Measurements from ENCODE around the gene SPATA20. TPM values are rescaled to one million over a fixed set of nuclear protein-coding genes. Genes with fewer than 3 reads are reported as not detected.

Gene SPATA20
- total RNA-seq, 1 donor from 2014 or later, result 84.1 TPM

DNA sequence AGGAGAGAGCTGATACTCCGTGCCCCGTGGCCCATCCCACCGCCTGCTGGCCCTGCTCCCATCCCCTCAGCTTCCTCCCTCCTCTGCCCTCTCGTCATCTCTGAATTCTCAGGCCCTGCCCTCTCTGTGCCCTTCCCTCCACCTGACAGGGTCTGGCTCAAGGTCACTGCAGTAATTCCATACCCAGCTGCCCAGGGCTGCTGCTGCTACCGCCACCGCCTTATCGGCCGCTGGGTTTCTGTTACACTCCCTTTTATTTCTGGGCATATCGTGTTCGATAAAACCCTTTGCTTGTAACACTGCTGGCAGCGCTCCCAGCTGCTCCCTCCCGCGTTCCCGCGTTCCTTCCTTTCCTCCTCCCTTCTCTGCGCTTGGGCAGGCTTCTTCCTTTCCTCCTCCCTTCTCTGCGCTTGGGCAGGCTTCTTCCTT is 13.2 kb upstream of the SPATA20 start:
- H3K27ac Mint-ChIP-seq, result peak overlapping the region; percentile 28
- H3K9me3 Mint-ChIP-seq (ENCODE audit: low read depth), result no peaks in the 10 kb centered on the region

DNA sequence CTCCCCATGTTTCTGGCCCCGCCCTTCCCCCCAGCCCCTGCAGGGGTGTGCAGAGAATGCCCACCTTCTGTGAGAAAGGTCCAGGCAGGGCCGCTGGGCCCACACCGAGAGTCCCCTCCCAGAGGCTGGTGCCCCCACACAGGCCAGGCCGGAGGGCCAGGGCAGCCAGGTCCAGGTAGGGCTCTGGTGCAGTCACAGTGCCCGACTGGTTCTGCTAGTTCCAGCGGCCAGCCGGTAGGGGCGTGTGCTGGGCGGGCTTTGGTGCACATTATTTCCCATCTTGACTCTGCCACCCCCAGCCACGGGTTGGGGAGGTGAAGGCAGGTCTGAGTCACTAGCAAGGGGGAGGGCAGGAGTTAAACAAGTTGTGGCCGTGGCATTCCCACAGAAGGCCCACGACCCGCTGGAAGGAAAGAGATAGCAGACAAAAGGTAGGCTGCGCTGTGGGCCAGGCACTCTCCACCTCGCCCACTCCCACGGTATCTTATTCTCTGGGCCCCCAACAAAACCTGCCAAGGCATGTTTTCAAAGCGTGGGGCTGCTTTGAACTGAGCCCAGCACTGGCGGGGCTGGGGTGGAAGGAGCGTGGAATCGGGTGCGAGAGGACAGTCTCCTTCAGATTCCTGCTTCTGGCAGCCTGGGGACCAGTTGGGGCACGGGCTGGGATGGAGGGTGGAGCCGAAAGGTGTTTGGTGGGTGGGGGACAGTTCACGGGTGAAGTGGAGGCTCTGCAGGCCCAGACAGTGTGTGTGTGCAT is 12.6 kb upstream of the SPATA20 start:
- Mint-ChIP-seq H3K9me3 (ENCODE audit: low read depth) (no peaks in the 10 kb centered on the region), H3K4me3 (ENCODE audit: low read depth) (peak overlapping the region; percentile 75), H3K36me3 (ENCODE audit: insufficient read depth) (peaks cover 5% of the 10 kb centered on the region), H3K4me1 (ENCODE audit: low read depth) (peaks cover 37% of the 10 kb centered on the region), H3K27ac (peak overlapping the region; percentile 89), H3K27me3 (peaks cover 15% of the 10 kb centered on the region)
- DNase-seq (ENCODE audit: low spot score, unreplicated experiment), result no peak
- TF ChIP-seq, protein P1, sequence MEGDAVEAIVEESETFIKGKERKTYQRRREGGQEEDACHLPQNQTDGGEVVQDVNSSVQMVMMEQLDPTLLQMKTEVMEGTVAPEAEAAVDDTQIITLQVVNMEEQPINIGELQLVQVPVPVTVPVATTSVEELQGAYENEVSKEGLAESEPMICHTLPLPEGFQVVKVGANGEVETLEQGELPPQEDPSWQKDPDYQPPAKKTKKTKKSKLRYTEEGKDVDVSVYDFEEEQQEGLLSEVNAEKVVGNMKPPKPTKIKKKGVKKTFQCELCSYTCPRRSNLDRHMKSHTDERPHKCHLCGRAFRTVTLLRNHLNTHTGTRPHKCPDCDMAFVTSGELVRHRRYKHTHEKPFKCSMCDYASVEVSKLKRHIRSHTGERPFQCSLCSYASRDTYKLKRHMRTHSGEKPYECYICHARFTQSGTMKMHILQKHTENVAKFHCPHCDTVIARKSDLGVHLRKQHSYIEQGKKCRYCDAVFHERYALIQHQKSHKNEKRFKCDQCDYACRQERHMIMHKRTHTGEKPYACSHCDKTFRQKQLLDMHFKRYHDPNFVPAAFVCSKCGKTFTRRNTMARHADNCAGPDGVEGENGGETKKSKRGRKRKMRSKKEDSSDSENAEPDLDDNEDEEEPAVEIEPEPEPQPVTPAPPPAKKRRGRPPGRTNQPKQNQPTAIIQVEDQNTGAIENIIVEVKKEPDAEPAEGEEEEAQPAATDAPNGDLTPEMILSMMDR (IDR thresholded peaks at IDR 0.05; ENCODE audit: unreplicated experiment), result peak; percentile 60

More for the DNA sequence above, 13.2 kb upstream of the SPATA20 start:
- TF ChIP-seq, protein P1 (IDR thresholded peaks at IDR 0.05; ENCODE audit: unreplicated experiment), result no peak
- Mint-ChIP-seq H3K4me3 (ENCODE audit: low read depth) (peak overlapping the region; percentile 75), H3K36me3 (ENCODE audit: insufficient read depth) (peaks cover 5% of the 10 kb centered on the region), H3K4me1 (ENCODE audit: low read depth) (peaks cover 37% of the 10 kb centered on the region), H3K27me3 (peaks cover 18% of the 10 kb centered on the region)
- no peak for DNase-seq (ENCODE audit: low spot score, unreplicated experiment)

DNA sequence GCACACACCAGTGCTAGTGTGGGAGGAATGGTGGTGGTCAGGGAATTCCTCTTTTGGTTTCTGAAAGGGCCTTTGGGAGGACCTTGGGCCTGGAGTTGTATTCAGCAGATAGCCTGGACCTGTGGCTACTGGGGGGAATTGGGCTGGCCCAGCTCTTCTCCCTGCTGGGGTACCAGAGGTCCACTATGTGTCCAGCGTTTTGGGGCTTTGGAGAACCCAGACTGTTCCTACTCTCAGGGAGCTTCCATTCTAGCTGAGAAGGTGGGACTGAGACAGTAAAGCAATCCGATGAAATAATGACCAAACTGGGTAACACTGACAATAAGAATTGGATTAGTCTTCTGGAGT is 12.0 kb upstream of the SPATA20 start:
- H3K4me1 Mint-ChIP-seq (ENCODE audit: low read depth), result peaks cover 37% of the 10 kb centered on the region
- H3K27ac Mint-ChIP-seq, result no peak overlapping the region
- H3K4me3 Mint-ChIP-seq (ENCODE audit: low read depth), result peak overlapping the region; percentile 75
- H3K27me3 Mint-ChIP-seq, result peaks cover 15% of the 10 kb centered on the region
- no peak for DNase-seq (ENCODE audit: low spot score, unreplicated experiment)
- peaks cover 5% of the 10 kb centered on the region for H3K36me3 Mint-ChIP-seq (ENCODE audit: insufficient read depth)
- TF ChIP-seq, protein P1 (IDR thresholded peaks at IDR 0.05; ENCODE audit: unreplicated experiment), result no peak
- no peaks in the 10 kb centered on the region for H3K9me3 Mint-ChIP-seq (ENCODE audit: low read depth)

DNA sequence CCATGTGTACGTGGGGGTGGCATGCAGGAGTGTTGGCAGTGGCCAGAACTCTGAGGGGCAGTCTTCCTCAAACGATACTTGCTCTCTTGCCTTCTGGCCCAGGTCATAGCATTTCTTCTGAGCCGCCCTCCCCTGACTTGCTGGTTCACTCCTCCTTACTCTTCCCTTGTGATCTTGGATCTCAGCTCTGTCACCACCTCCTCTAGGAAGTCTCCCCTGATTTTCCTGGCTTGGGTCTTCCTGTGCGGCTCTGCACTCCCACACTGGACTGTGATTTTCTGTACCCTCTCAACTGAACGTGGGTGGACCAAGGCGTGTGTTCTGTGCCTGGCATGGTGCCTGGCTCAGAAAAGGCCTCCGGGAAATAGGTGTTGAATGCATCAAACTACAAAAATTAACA is 11.6 kb upstream of the SPATA20 start:
- H3K9me3 Mint-ChIP-seq (ENCODE audit: low read depth), result no peaks in the 10 kb centered on the region
- H3K27ac Mint-ChIP-seq, result no peak overlapping the region
- peaks cover 5% of the 10 kb centered on the region for H3K36me3 Mint-ChIP-seq (ENCODE audit: insufficient read depth)
- TF ChIP-seq, protein P1 (IDR thresholded peaks at IDR 0.05; ENCODE audit: unreplicated experiment), result no peak
- peaks cover 15% of the 10 kb centered on the region for H3K27me3 Mint-ChIP-seq
- DNase-seq (ENCODE audit: low spot score, unreplicated experiment), result no peak
- no peak overlapping the region for H3K4me3 Mint-ChIP-seq (ENCODE audit: low read depth)
- H3K4me1 Mint-ChIP-seq (ENCODE audit: low read depth), result peaks cover 37% of the 10 kb centered on the region

DNA sequence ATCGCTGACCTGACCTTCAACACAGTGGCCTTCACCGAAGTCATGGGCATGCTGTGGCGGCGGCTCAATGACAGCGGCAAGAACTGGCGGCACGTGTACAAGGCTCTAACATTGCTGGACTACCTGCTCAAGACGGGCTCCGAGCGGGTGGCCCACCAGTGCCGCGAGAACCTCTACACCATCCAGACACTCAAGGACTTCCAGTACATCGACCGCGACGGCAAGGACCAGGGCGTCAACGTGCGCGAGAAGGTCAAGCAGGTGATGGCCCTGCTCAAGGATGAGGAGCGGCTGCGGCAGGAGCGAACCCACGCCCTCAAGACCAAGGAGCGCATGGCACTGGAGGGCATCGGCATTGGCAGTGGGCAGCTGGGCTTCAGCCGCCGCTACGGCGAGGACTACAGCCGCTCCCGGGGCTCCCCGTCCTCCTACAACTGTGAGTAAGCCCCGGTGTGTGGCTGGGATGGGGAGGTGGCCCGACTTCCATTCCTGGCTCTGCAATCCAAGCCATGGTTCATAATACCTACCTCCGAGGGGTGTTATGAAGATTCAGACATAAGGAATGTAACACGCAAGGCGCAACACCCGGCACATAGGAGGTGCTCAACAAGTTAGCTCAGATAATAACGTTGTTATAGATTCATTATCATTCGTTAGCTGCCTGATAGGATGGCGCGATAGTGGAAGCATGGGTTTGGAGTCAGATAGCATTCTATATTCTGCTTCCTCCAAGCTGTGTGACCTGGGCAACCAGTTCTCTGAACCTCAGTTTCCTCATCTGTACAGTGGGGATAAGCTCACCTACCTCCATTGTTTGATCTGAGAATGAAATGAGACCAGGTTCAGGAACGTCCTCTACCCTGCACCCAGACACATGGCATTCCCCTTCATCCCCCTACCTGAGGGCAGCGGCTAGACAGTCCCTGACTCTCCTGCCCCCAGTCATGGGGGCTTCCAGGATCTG is 10.0 kb upstream of the SPATA20 start:
- Mint-ChIP-seq H3K9me3 (ENCODE audit: low read depth) (no peaks in the 10 kb centered on the region), H3K27me3 (peaks cover 12% of the 10 kb centered on the region), H3K36me3 (ENCODE audit: insufficient read depth) (peaks cover 5% of the 10 kb centered on the region), H3K4me1 (ENCODE audit: low read depth) (peaks cover 31% of the 10 kb centered on the region), H3K27ac (no peak overlapping the region), H3K4me3 (ENCODE audit: low read depth) (no peak overlapping the region)
- no peak for DNase-seq (ENCODE audit: low spot score, unreplicated experiment)
- TF ChIP-seq, protein P1 (IDR thresholded peaks at IDR 0.05; ENCODE audit: unreplicated experiment), result no peak
